NCI-H1092 treated with DMSO at 0.1 percent for 48 hours (cell line): Measurements from ENCODE around the gene ZSCAN21.

Source experiments
- DNase-seq: peaks from one replicate; lab custom pipeline; 2025; lab: John Stamatoyannopoulos, UW

Gene ZSCAN21

GRCh38 chr7:100100420-100101015 lies 50.9 kb downstream of the ZSCAN21 start:
- DNase-seq: peak; percentile 96

GRCh38 chr7:100101016-100101862 lies 51.7 kb downstream of the ZSCAN21 start, which contains the start of the genes AP4M1 and MCM7:
Gene AP4M1, plus strand, starts transcription at chr7:100101643. Its CDS starts 72 bp downstream, at chr7:100101715.
Gene MCM7, minus strand, starts transcription at chr7:100101397. Its CDS starts 103 bp downstream, at chr7:100101294.
- peak; percentile 99 for DNase-seq

GRCh38 chr7:100102950-100103840 lies 53.6 kb downstream of the ZSCAN21 start:
- no peak for DNase-seq

GRCh38 chr7:100105534-100105933 lies 56.0 kb downstream of the ZSCAN21 start:
- no peak for DNase-seq

- DNase-seq: no peak
Measured at GRCh38 chr7:100106633-100107032, 57.1 kb downstream of the ZSCAN21 start.

GRCh38 chr7:100107125-100107737 lies 57.7 kb downstream of the ZSCAN21 start:
- DNase-seq: no peak

- no peak for DNase-seq
Measured at GRCh38 chr7:100107890-100108289, 58.3 kb downstream of the ZSCAN21 start.

- DNase-seq: no peak
Measured at GRCh38 chr7:100109521-100110163, 60.1 kb downstream of the ZSCAN21 start.

- no peak for DNase-seq
Measured at GRCh38 chr7:100111156-100111555, 61.6 kb downstream of the ZSCAN21 start.

GRCh38 chr7:100111914-100112313 lies 62.3 kb downstream of the ZSCAN21 start:
- no peak for DNase-seq
